ENCODE results near the gene RPS24.

DNA sequence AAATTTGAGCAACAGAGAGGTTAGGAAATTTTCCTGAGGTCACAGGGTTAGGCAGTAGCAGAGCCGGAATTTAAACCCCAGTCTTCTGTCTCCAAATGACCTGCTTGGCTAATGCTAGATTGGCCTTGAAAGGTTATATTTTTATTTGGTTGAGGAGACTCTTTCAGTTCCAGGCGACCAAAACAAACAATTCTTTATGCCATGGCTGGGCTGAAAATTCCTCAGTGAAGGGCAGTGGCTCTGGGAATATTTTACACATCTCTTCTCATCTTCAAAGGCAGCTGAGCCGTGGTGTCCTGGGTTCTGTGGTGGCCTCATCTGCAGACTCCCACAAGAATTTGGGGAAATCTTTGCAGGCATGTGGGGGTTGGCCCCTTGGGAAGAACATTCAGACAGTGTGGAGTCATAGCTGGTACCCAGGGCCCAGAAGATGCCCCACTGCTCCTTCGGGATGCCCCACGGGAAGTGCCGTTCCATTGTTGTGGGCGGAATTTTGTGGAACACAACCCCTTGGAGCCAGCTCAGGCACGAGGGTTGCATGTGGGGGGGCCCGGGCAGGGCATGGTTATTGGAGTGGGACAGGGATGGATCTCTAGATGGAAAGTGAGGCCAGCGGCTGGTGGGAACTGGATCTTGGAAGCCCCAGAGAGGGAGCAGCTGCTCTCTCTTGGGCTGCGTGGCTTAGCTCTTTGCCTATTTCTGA, 33.2 kb downstream of the RPS24 start:
- TF ChIP-seq, protein P1, sequence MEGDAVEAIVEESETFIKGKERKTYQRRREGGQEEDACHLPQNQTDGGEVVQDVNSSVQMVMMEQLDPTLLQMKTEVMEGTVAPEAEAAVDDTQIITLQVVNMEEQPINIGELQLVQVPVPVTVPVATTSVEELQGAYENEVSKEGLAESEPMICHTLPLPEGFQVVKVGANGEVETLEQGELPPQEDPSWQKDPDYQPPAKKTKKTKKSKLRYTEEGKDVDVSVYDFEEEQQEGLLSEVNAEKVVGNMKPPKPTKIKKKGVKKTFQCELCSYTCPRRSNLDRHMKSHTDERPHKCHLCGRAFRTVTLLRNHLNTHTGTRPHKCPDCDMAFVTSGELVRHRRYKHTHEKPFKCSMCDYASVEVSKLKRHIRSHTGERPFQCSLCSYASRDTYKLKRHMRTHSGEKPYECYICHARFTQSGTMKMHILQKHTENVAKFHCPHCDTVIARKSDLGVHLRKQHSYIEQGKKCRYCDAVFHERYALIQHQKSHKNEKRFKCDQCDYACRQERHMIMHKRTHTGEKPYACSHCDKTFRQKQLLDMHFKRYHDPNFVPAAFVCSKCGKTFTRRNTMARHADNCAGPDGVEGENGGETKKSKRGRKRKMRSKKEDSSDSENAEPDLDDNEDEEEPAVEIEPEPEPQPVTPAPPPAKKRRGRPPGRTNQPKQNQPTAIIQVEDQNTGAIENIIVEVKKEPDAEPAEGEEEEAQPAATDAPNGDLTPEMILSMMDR (IDR thresholded peaks at IDR 0.05 in 4 of 5, conservative IDR thresholded peaks at IDR 0.05 in 1 of 5): no peak
- TF ChIP-seq POLR2A (IDR thresholded peaks at IDR 0.05): no peak

All from gastrocnemius medialis (tissue), 4 donors.